ENCODE measurements around the gene ASAH2. TPM values are rescaled to one million over a fixed set of nuclear protein-coding genes. Genes with fewer than 3 reads are reported as not detected.

Gene ASAH2
- polyA plus RNA-seq, 3 donors = not detected

GRCh38 chr10:50293513-50294313 is 42.4 kb upstream of the ASAH2 start:
- H3K9ac ChIP-seq (ENCODE audit: insufficient read depth, low read length, poor library complexity, severe bottlenecking) = no peak overlapping the region
- intact Hi-C loops (cut with micrococcal nuclease) = no loop called here
- no peak for TF ChIP-seq CTCF (IDR thresholded peaks at IDR 0.05)
- Mint-ChIP-seq H3K27me3 (ENCODE audit: low read depth in 3 of 3) (peaks cover 0 to 1% (median 1%) of the 10 kb centered on the region in 3 donors), H3K27ac (peak overlapping the region in 1 of 7 donors; percentile 63), H3K9me3 (peaks cover 3 to 9% (median 7%) of the 10 kb centered on the region in 7 donors), H3K4me1 (peaks cover 10% of the 10 kb centered on the region), H3K4me3 (no peak overlapping the region), H3K36me3 (no peaks in the 10 kb centered on the region)
- WGBS (ENCODE audit: insufficient coverage) = no CpG with 5 or more reads among the region's 5 CpGs
- no peaks in the 10 kb centered on the region for H3K79me2 ChIP-seq (ENCODE audit: insufficient read depth, low read length)
- no peaks in the 10 kb centered on the region for H3K4me1 ChIP-seq (ENCODE audit: control insufficient read depth in 1 of 2, insufficient read depth in 2 of 2, low read length in 2 of 2)
- no peak overlapping the region for H3K4me2 ChIP-seq (replicated peaks; ENCODE audit: extremely low read depth, low read length, poor library complexity, severe bottlenecking)
- H3K27me3 ChIP-seq (ENCODE audit: control insufficient read depth in 2 of 2, insufficient read depth in 2 of 2, low read length in 2 of 2) = no peaks in the 10 kb centered on the region
- H3K9me3 ChIP-seq (replicated peaks in 1 of 2; ENCODE audit: control insufficient read depth in 1 of 2, insufficient read depth in 1 of 2, low read length in 2 of 2) = no peaks in the 10 kb centered on the region
- H3K27ac ChIP-seq (ENCODE audit: low read depth in 1 of 2, low read length in 2 of 2) = no peak overlapping the region
- H4K20me1 ChIP-seq (ENCODE audit: insufficient read depth, low read length) = no peaks in the 10 kb centered on the region
- no peak overlapping the region for H2AFZ ChIP-seq (ENCODE audit: insufficient read depth, low read depth, low read length, poor library complexity, severe bottlenecking)
- no peak for DNase-seq
- no peak overlapping the region for H3K4me3 ChIP-seq (replicated peaks in 1 of 3; ENCODE audit: low read depth in 2 of 3, low read length in 3 of 3)
- no peaks in the 10 kb centered on the region for H3K36me3 ChIP-seq (replicated peaks in 1 of 2; ENCODE audit: control insufficient read depth in 1 of 2, insufficient read depth in 2 of 2, low read length in 2 of 2)

- Histone ChIP-seq H3K27me3 (ENCODE audit: control insufficient read depth in 2 of 2, insufficient read depth in 2 of 2, low read length in 2 of 2) (no peaks in the 10 kb centered on the region), H3K4me3 (replicated peaks in 1 of 3; ENCODE audit: low read depth in 2 of 3, low read length in 3 of 3) (no peak overlapping the region), H3K4me2 (replicated peaks; ENCODE audit: extremely low read depth, low read length, poor library complexity, severe bottlenecking) (no peak overlapping the region), H4K20me1 (ENCODE audit: insufficient read depth, low read length) (no peaks in the 10 kb centered on the region), H3K79me2 (ENCODE audit: insufficient read depth, low read length) (no peaks in the 10 kb centered on the region), H3K27ac (ENCODE audit: low read depth in 1 of 2, low read length in 2 of 2) (no peak overlapping the region), H2AFZ (ENCODE audit: insufficient read depth, low read depth, low read length, poor library complexity, severe bottlenecking) (no peak overlapping the region), H3K36me3 (replicated peaks in 1 of 2; ENCODE audit: control insufficient read depth in 1 of 2, insufficient read depth in 2 of 2, low read length in 2 of 2) (no peaks in the 10 kb centered on the region), H3K9me3 (replicated peaks in 1 of 2; ENCODE audit: control insufficient read depth in 1 of 2, insufficient read depth in 1 of 2, low read length in 2 of 2) (no peaks in the 10 kb centered on the region), H3K4me1 (ENCODE audit: control insufficient read depth in 1 of 2, insufficient read depth in 2 of 2, low read length in 2 of 2) (peaks cover 0 to 5% of the 10 kb centered on the region in 2 donors), H3K9ac (ENCODE audit: insufficient read depth, low read length, poor library complexity, severe bottlenecking) (no peak overlapping the region)
- Mint-ChIP-seq H3K9me3 (no peaks in the 10 kb centered on the region), H3K27me3 (ENCODE audit: low read depth in 3 of 3) (peaks cover 0 to 2% (median 1%) of the 10 kb centered on the region in 3 donors), H3K36me3 (no peaks in the 10 kb centered on the region), H3K4me1 (peaks cover 17% of the 10 kb centered on the region), H3K4me3 (no peak overlapping the region), H3K27ac (no peak overlapping the region)
- DNase-seq = no peak
- no peak for TF ChIP-seq CTCF (IDR thresholded peaks at IDR 0.05)
- WGBS (ENCODE audit: insufficient coverage) = no CpG with 5 or more reads among the region's 1 CpG
- intact Hi-C loops (cut with micrococcal nuclease) = no loop called here
These were observed 40.0 kb upstream of the ASAH2 start for GRCh38 chr10:50291261-50291850.

Data from CD14-positive monocyte (primary cell).